Natural killer cell (primary cell): ENCODE data around the gene STAT6. TPM values are rescaled to one million over a fixed set of nuclear protein-coding genes. Genes with fewer than 3 reads are reported as not detected.

ENCODE experiments used
- ATAC-seq, 3 donors: fragments of 150-1000 bp in 2 of 3; fragments of 200-7000 bp in 1 of 3; cut with Tn5 transposase; 1 replicate in 1 of 3; 2 replicates in 2 of 3; pipeline ENCODE4 v1.10.0; 2021; ENCODE audit warnings: mild to moderate bottlenecking in 2 of 3, moderate library complexity in 2 of 3
- DNase-seq, 2 donors: peaks; one replicate each; pipeline versions ENCODE4 v3.0.0 to v3.0.0-alpha.2; 2013 to 2021; ENCODE audit warnings: mixed read lengths in 1 of 2
- H3K27ac ChIP-seq: one replicate; pipeline ENCODE4 v1.5.1; 2013; ENCODE audit warnings: mild to moderate bottlenecking, low read length
- H3K27me3 ChIP-seq: one replicate; pipeline ENCODE4 v1.6.1; 2013; ENCODE audit warnings: low read length; ENCODE audit not compliant: control insufficient read depth, insufficient read depth
- H3K36me3 ChIP-seq: one replicate; pipeline ENCODE4 v1.6.1; 2013; ENCODE audit warnings: low read length; ENCODE audit not compliant: control insufficient read depth, insufficient read depth
- H3K4me1 ChIP-seq: one replicate; pipeline ENCODE4 v1.6.1; 2013; ENCODE audit warnings: low read length; ENCODE audit not compliant: control insufficient read depth, insufficient read depth
- H3K4me3 ChIP-seq: one replicate; pipeline ENCODE4 v1.5.1; 2013; ENCODE audit warnings: low read length
- H3K9me3 ChIP-seq: one replicate; pipeline ENCODE4 v1.6.1; 2013; ENCODE audit warnings: low read length; ENCODE audit not compliant: control insufficient read depth, insufficient read depth
- H3K27ac Mint-ChIP-seq, 2 donors: one replicate each; pipeline ENCODE4 v1.8.0; 2022; ENCODE audit warnings: mild to moderate bottlenecking in 2 of 2, mixed read lengths in 2 of 2, moderate library complexity in 1 of 2
- H3K27me3 Mint-ChIP-seq, 2 donors: one replicate each; pipeline ENCODE4 v1.8.0; 2022; ENCODE audit warnings: low read depth in 2 of 2, mixed read lengths in 2 of 2
- H3K36me3 Mint-ChIP-seq: one replicate; pipeline ENCODE4 v1.8.0; 2022; ENCODE audit warnings: mixed read lengths
- H3K4me1 Mint-ChIP-seq, 2 donors: one replicate each; pipeline ENCODE4 v1.8.0; 2022; ENCODE audit warnings: mixed read lengths in 2 of 2
- H3K4me3 Mint-ChIP-seq: one replicate; pipeline ENCODE4 v1.8.0; 2022; ENCODE audit warnings: mild to moderate bottlenecking, moderate library complexity, mixed read lengths
- H3K9me3 Mint-ChIP-seq, 2 donors: one replicate each; pipeline ENCODE4 v1.8.0; 2022; ENCODE audit warnings: mixed read lengths in 2 of 2
- CTCF ChIP-seq: fragments of 200-600 bp; IDR thresholded peaks from one replicate; pipeline ENCODE4 v1.8.0; 2022; ENCODE audit warnings: antibody characterized with exemption
- WGBS: methylation state at CpG from one replicate; pipeline ENCODE4 v1.1.7; 2013; ENCODE audit warnings: missing lambda C conversion rate; ENCODE audit not compliant: insufficient coverage; 5-methylcytosine and 5-hydroxymethylcytosine counted together
- intact Hi-C: fragments of 100-400 bp; cut with micrococcal nuclease; formaldehyde crosslinking; loops from one replicate; pipeline ENCODE4 v1.14.2; 2022
- total RNA-seq, 4 donors: library from RNA; stranded (reverse); fragments of 120-200 nt in 1 of 4; gene quantifications; one replicate each; pipeline versions ENCODE4 v1.2.3 to v1.2.4, GENCODE V29; 2013 to 2022

The STAT6 gene, protein sequence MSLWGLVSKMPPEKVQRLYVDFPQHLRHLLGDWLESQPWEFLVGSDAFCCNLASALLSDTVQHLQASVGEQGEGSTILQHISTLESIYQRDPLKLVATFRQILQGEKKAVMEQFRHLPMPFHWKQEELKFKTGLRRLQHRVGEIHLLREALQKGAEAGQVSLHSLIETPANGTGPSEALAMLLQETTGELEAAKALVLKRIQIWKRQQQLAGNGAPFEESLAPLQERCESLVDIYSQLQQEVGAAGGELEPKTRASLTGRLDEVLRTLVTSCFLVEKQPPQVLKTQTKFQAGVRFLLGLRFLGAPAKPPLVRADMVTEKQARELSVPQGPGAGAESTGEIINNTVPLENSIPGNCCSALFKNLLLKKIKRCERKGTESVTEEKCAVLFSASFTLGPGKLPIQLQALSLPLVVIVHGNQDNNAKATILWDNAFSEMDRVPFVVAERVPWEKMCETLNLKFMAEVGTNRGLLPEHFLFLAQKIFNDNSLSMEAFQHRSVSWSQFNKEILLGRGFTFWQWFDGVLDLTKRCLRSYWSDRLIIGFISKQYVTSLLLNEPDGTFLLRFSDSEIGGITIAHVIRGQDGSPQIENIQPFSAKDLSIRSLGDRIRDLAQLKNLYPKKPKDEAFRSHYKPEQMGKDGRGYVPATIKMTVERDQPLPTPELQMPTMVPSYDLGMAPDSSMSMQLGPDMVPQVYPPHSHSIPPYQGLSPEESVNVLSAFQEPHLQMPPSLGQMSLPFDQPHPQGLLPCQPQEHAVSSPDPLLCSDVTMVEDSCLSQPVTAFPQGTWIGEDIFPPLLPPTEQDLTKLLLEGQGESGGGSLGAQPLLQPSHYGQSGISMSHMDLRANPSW
- 100 to 1,000 TPM; 277 to 340 (median 319) TPM for total RNA-seq
- total RNA-seq (2013) = 183 TPM

- Mint-ChIP-seq H3K4me1 (peaks cover 51 to 63% of the 10 kb centered on the region in 2 donors), H3K4me3 (peak within 1 kb of the TSS; percentile 98), H3K9me3 (no peaks in the 10 kb centered on the region), H3K27me3 (no peaks in the 10 kb centered on the region), H3K36me3 (peaks cover 10% of the 10 kb centered on the region), H3K27ac (peak within 1 kb of the TSS; percentile 88 to 95)
- H3K27me3 ChIP-seq = no peaks in the 10 kb centered on the region
- H3K4me1 ChIP-seq = peaks cover 35% of the 10 kb centered on the region
- peak within 1 kb of the TSS; percentile 97 for H3K27ac ChIP-seq
- peaks cover 16% of the 10 kb centered on the region for H3K36me3 ChIP-seq
- H3K9me3 ChIP-seq = no peaks in the 10 kb centered on the region
- peak; percentile 71 to 94 for DNase-seq
- intact Hi-C loops = no loop called here
- WGBS = 0% methylated on average over 10 of the region's 13 CpGs
- TF ChIP-seq CTCF = no peak
- peak within 1 kb of the TSS; percentile 95 for H3K4me3 ChIP-seq
- peak; percentile 59 to 80 (median 64) for ATAC-seq
Observed at GRCh38 chr12:57111031-57111734, at the start of gene STAT6. Gene STAT6, minus strand, starts transcription at chr12:57111362. Its CDS starts 3,084 bp downstream, at chr12:57108278.

- Histone ChIP-seq H3K36me3 (no peaks in the 10 kb centered on the region), H3K27me3 (no peaks in the 10 kb centered on the region), H3K4me3 (no peak overlapping the region), H3K27ac (no peak overlapping the region), H3K4me1 (peaks cover 41% of the 10 kb centered on the region), H3K9me3 (no peaks in the 10 kb centered on the region)
- 92% methylated on average over 14 of the region's 14 CpGs for WGBS
- no peaks in the 10 kb centered on the region for H3K9me3 Mint-ChIP-seq
- intact Hi-C loops = no loop called here
- no peak overlapping the region for H3K4me3 Mint-ChIP-seq
- ATAC-seq (no peak), DNase-seq (no peak)
- H3K36me3 Mint-ChIP-seq = no peaks in the 10 kb centered on the region
- H3K4me1 Mint-ChIP-seq = peaks cover 20 to 27% of the 10 kb centered on the region in 2 donors
- no peaks in the 10 kb centered on the region for H3K27me3 Mint-ChIP-seq
- no peak overlapping the region for H3K27ac Mint-ChIP-seq
- TF ChIP-seq CTCF = no peak
Observed at GRCh38 chr12:57160741-57161140, 49.6 kb upstream of the STAT6 start.

GRCh38 chr12:57160040-57160439 is 48.9 kb upstream of the STAT6 start:
- H3K4me1 Mint-ChIP-seq = peaks cover 20 to 31% of the 10 kb centered on the region in 2 donors
- H3K27ac Mint-ChIP-seq = no peak overlapping the region
- H3K9me3 Mint-ChIP-seq = no peaks in the 10 kb centered on the region

More at GRCh38 chr12:57160040-57160439, 48.9 kb upstream of the STAT6 start:
- H3K36me3 ChIP-seq = no peaks in the 10 kb centered on the region
- DNase-seq (no peak), ATAC-seq (no peak)
- no peak for TF ChIP-seq CTCF
- WGBS = 80% methylated on average over 4 of the region's 4 CpGs
- Mint-ChIP-seq H3K36me3 (no peaks in the 10 kb centered on the region), H3K27me3 (no peaks in the 10 kb centered on the region), H3K4me3 (no peak overlapping the region)
- no peaks in the 10 kb centered on the region for H3K27me3 ChIP-seq
- H3K4me1 ChIP-seq = peaks cover 41% of the 10 kb centered on the region
- H3K4me3 ChIP-seq = no peak overlapping the region
- H3K27ac ChIP-seq = no peak overlapping the region
- intact Hi-C loops = no loop called here
- no peaks in the 10 kb centered on the region for H3K9me3 ChIP-seq
